Activated effector memory CD4-positive, alpha-beta T cell treated with Interleukin-2 at 50 U/mL for 16 hours (primary cell): ENCODE data around the gene SETSIP.
A peak's percentile ranks its signal among the peaks of the same experiment; 100 is the strongest.
"Not testable (repeated sequence)": the region's sequence is repeated elsewhere in the genome, so short reads cannot be mapped to it uniquely, and the experiment has no call there.

Source experiments
- DNase-seq: peaks from one replicate; pipeline ENCODE4 v3.0.0-alpha.2; 2020

The SETSIP gene

GRCh38 chr1:92075311-92075710 lies at the start of gene SETSIP:
Gene SETSIP, minus strand, starts transcription at chr1:92075411. Its CDS starts 0 bp downstream, at chr1:92075411.
- DNase-seq: no peak

GRCh38 chr1:92123868-92124267 lies 48.7 kb upstream of the SETSIP start:
- no peak for DNase-seq

- no peak for DNase-seq
Measured at GRCh38 chr1:92118826-92119225, 43.6 kb upstream of the SETSIP start.

- no peak for DNase-seq
Measured at GRCh38 chr1:92117526-92117925, 42.3 kb upstream of the SETSIP start.

- DNase-seq: no peak
Measured at GRCh38 chr1:92108631-92109030, 33.4 kb upstream of the SETSIP start.

GRCh38 chr1:92105546-92106081 lies 30.4 kb upstream of the SETSIP start:
- no peak for DNase-seq

GRCh38 chr1:92096317-92096716 lies 21.1 kb upstream of the SETSIP start:
- no peak for DNase-seq

GRCh38 chr1:92095874-92096273 lies 20.7 kb upstream of the SETSIP start:
- DNase-seq: no peak

GRCh38 chr1:92094595-92094994 lies 19.4 kb upstream of the SETSIP start:
- no peak for DNase-seq

- no peak for DNase-seq
Measured at GRCh38 chr1:92094090-92094489, 18.9 kb upstream of the SETSIP start.

- DNase-seq: no peak
Measured at GRCh38 chr1:92091625-92092024, 16.4 kb upstream of the SETSIP start.

GRCh38 chr1:92087542-92087941 lies 12.3 kb upstream of the SETSIP start:
- no peak for DNase-seq

- DNase-seq: no peak
Measured at GRCh38 chr1:92085727-92086126, 10.5 kb upstream of the SETSIP start.

- no peak for DNase-seq
Measured at GRCh38 chr1:92084651-92085050, 9.4 kb upstream of the SETSIP start.

- DNase-seq: no peak
Measured at GRCh38 chr1:92081031-92081430, 5.8 kb upstream of the SETSIP start.

- DNase-seq: peak; percentile 83
Measured at GRCh38 chr1:92080128-92080985, 5.1 kb upstream of the SETSIP start, which contains the start of gene BTBD8. Gene BTBD8, plus strand, starts transcription at chr1:92080345. Its CDS starts 227 bp downstream, at chr1:92080572.

- DNase-seq: no peak
Measured at GRCh38 chr1:92079441-92079840, 4.2 kb upstream of the SETSIP start.

- not testable (repeated sequence) for DNase-seq
Measured at GRCh38 chr1:92078077-92078476, 2.9 kb upstream of the SETSIP start.

GRCh38 chr1:92076363-92076762 lies 1.2 kb upstream of the SETSIP start:
- DNase-seq: no peak

GRCh38 chr1:92074446-92074845 lies 765 bp downstream of the SETSIP start:
- DNase-seq: not testable (repeated sequence)

- DNase-seq: no peak
Measured at GRCh38 chr1:92070892-92071291, 4.3 kb downstream of the SETSIP start.

GRCh38 chr1:92066321-92066720 lies 8.9 kb downstream of the SETSIP start:
- no peak for DNase-seq

GRCh38 chr1:92065042-92065441 lies 10.2 kb downstream of the SETSIP start:
- no peak for DNase-seq

GRCh38 chr1:92051948-92052347 lies 23.3 kb downstream of the SETSIP start:
- no peak for DNase-seq
